Suppressor macrophage (primary cell): ENCODE results near the gene NDUFAF3.
A peak's percentile ranks its signal among the peaks of the same experiment; 100 is the strongest.

Experiments
- DNase-seq, 4 experiments: peaks; one replicate each; pipeline ENCODE4 v3.0.0-alpha.2; 2020 to 2022
- total RNA-seq, 17 experiments: gene quantifications; one replicate each; lab custom pipeline; 2026; ENCODE audit warnings: mixed read lengths in 6 of 17, inconsistent platforms in 3 of 17; lab: John Stamatoyannopoulos, UW

The NDUFAF3 gene
- total RNA-seq = 33.2 to 59.0 (median 46.5) reads per million in 17 experiments

- DNase-seq = peak; percentile 96 to 98 (median 96)
Measured at GRCh38 chr3:49021813-49022687, at the start of gene NDUFAF3. NDUFAF3 (plus strand) TSS chr3:49022121; CDS start chr3:49022145, 24 bp downstream.

- no peak for DNase-seq
Measured at GRCh38 chr3:48974076-48974864, 47.7 kb upstream of the NDUFAF3 start.

GRCh38 chr3:48979451-48979850 lies 42.5 kb upstream of the NDUFAF3 start:
- no peak for DNase-seq

- no peak for DNase-seq
Measured at GRCh38 chr3:48980295-48980694, 41.6 kb upstream of the NDUFAF3 start.

GRCh38 chr3:48982016-48982415 lies 39.9 kb upstream of the NDUFAF3 start:
- DNase-seq = no peak

GRCh38 chr3:48982686-48983085 lies 39.2 kb upstream of the NDUFAF3 start:
- no peak for DNase-seq

- DNase-seq = no peak
Measured at GRCh38 chr3:48983096-48983495, 38.8 kb upstream of the NDUFAF3 start.

GRCh38 chr3:48984663-48985062 lies 37.3 kb upstream of the NDUFAF3 start:
- peak; percentile 60 to 88 (median 80) for DNase-seq

GRCh38 chr3:48985831-48986376 lies 36.0 kb upstream of the NDUFAF3 start:
- DNase-seq = no peak

- peak in 1 of 4 experiments; percentile 6 for DNase-seq
Measured at GRCh38 chr3:48989126-48989795, 32.7 kb upstream of the NDUFAF3 start.

- peak; percentile 80 to 92 (median 87) for DNase-seq
Measured at GRCh38 chr3:48989796-48990635, 31.9 kb upstream of the NDUFAF3 start, which contains the start of gene P4HTM. P4HTM (plus strand) TSS chr3:48990241; CDS start chr3:48990257, 16 bp downstream.

GRCh38 chr3:48990636-48991469 lies 31.1 kb upstream of the NDUFAF3 start:
- DNase-seq = peak; percentile 11 to 55 (median 40)

- peak in 1 of 4 experiments; percentile 14 for DNase-seq
Measured at GRCh38 chr3:48991851-48992545, 29.9 kb upstream of the NDUFAF3 start.

GRCh38 chr3:48993834-48994233 lies 28.1 kb upstream of the NDUFAF3 start:
- peak in 3 of 4 experiments; percentile 22 to 39 (median 25) for DNase-seq

- DNase-seq = no peak
Measured at GRCh38 chr3:48996640-48997039, 25.3 kb upstream of the NDUFAF3 start.

GRCh38 chr3:48997102-48997635 lies 24.8 kb upstream of the NDUFAF3 start:
- no peak for DNase-seq

GRCh38 chr3:48997714-48998637 lies 23.9 kb upstream of the NDUFAF3 start:
- DNase-seq = no peak
